Measurements from ENCODE around the gene DNAJB5. TPM values are rescaled to one million over a fixed set of nuclear protein-coding genes. Genes with fewer than 3 reads are reported as not detected.

The DNAJB5 gene
- total RNA-seq, 1 donor from 2014 or later: 27.3 TPM

DNA sequence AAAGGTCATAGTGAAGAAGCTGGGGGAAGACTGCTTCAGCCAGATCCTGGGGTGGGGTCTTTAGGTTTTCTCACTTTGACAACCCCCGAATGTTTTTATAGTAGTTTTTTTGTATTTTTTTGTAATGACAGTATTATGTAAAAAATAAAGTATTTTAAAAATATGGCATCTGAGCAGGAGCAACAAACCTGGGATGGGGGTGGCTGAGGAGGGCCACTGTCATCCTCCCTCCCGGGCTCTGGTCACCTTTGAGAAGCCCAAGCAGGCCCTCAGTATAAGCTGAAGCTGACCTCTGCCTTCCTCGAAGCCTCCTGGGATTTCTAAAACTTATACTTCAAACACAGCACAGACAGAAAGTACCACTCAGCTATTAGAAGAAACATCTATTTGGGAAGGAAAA is 8.7 kb downstream of the DNAJB5 start:
- Histone ChIP-seq H2AFZ (ENCODE audit: low read depth, low read length) (no peak overlapping the region), H3K27me3 (ENCODE audit: insufficient read depth, low read length) (no peaks in the 10 kb centered on the region), H3K36me3 (ENCODE audit: insufficient read depth, low read length) (peaks cover 7% of the 10 kb centered on the region), H3K9me3 (ENCODE audit: insufficient read depth, low read depth, low read length) (no peaks in the 10 kb centered on the region), H3K27ac (ENCODE audit: low read depth, low read length) (no peak overlapping the region), H3K4me1 (ENCODE audit: insufficient read depth, low read length) (peaks cover 45% of the 10 kb centered on the region), H3K79me2 (ENCODE audit: insufficient read depth, low read length) (no peaks in the 10 kb centered on the region), H3K4me3 (ENCODE audit: insufficient read depth, low read depth, low read length) (no peak overlapping the region), H3K4me2 (ENCODE audit: low read length) (no peak overlapping the region), H4K20me1 (ENCODE audit: insufficient read depth, low read length) (peaks cover 9% of the 10 kb centered on the region), H3K9ac (ENCODE audit: low read length) (no peak overlapping the region)
- Mint-ChIP-seq H3K27me3 (ENCODE audit: low read depth, unreplicated experiment) (no peaks in the 10 kb centered on the region), H3K4me1 (ENCODE audit: low read depth, unreplicated experiment) (peaks cover 57% of the 10 kb centered on the region), H3K36me3 (ENCODE audit: low read depth, unreplicated experiment) (peaks cover 26% of the 10 kb centered on the region), H3K9me3 (ENCODE audit: unreplicated experiment) (peaks cover 2% of the 10 kb centered on the region), H3K27ac (ENCODE audit: unreplicated experiment) (no peak overlapping the region), H3K4me3 (ENCODE audit: unreplicated experiment) (no peak overlapping the region)
- FAIRE-seq: no peak
- no peak for DNase-seq (ENCODE audit: low read depth)
- TF ChIP-seq, protein P1, sequence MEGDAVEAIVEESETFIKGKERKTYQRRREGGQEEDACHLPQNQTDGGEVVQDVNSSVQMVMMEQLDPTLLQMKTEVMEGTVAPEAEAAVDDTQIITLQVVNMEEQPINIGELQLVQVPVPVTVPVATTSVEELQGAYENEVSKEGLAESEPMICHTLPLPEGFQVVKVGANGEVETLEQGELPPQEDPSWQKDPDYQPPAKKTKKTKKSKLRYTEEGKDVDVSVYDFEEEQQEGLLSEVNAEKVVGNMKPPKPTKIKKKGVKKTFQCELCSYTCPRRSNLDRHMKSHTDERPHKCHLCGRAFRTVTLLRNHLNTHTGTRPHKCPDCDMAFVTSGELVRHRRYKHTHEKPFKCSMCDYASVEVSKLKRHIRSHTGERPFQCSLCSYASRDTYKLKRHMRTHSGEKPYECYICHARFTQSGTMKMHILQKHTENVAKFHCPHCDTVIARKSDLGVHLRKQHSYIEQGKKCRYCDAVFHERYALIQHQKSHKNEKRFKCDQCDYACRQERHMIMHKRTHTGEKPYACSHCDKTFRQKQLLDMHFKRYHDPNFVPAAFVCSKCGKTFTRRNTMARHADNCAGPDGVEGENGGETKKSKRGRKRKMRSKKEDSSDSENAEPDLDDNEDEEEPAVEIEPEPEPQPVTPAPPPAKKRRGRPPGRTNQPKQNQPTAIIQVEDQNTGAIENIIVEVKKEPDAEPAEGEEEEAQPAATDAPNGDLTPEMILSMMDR (IDR thresholded peaks at IDR 0.05; ENCODE audit: insufficient read depth, low read depth, low read length): no peak
- TF ChIP-seq EZH2 (IDR thresholded peaks at IDR 0.05; ENCODE audit: insufficient read depth, low read length): no peak

DNA sequence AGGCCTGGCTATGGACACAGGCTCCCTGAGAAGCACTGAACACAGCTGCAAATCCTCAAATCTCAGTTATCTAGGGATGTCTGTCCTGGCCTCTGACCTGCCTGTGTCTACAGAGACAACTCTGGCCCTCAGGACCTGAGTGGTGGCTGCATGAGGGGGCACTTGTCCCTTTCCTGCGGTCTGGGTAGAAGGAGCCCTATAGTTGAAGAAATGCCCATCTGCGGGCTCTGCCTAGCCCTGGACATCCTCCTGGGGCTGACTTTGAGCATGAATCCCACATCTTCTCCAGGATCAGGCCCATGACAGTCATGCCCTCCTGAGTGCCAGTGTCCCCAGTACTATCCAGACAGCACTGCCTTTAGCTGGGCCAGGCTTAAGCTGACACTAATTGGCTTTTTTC is 10.0 kb downstream of the DNAJB5 start:
- Mint-ChIP-seq H3K27me3 (ENCODE audit: low read depth, unreplicated experiment) (no peaks in the 10 kb centered on the region), H3K9me3 (ENCODE audit: unreplicated experiment) (peaks cover 4% of the 10 kb centered on the region), H3K4me1 (ENCODE audit: low read depth, unreplicated experiment) (peaks cover 47% of the 10 kb centered on the region), H3K27ac (ENCODE audit: unreplicated experiment) (no peak overlapping the region), H3K36me3 (ENCODE audit: low read depth, unreplicated experiment) (peaks cover 22% of the 10 kb centered on the region), H3K4me3 (ENCODE audit: unreplicated experiment) (no peak overlapping the region)
- H2AFZ ChIP-seq (ENCODE audit: low read depth, low read length): no peak overlapping the region
- H4K20me1 ChIP-seq (ENCODE audit: insufficient read depth, low read length): peaks cover 9% of the 10 kb centered on the region
- TF ChIP-seq, protein P1 (IDR thresholded peaks at IDR 0.05; ENCODE audit: insufficient read depth, low read depth, low read length): no peak
- no peak for TF ChIP-seq EZH2 (IDR thresholded peaks at IDR 0.05; ENCODE audit: insufficient read depth, low read length)
- no peaks in the 10 kb centered on the region for H3K27me3 ChIP-seq (ENCODE audit: insufficient read depth, low read length)
- FAIRE-seq (no peak), DNase-seq (ENCODE audit: low read depth) (no peak)
- peaks cover 32% of the 10 kb centered on the region for H3K4me1 ChIP-seq (ENCODE audit: insufficient read depth, low read length)
- H3K79me2 ChIP-seq (ENCODE audit: insufficient read depth, low read length): no peaks in the 10 kb centered on the region
- H3K9ac ChIP-seq (ENCODE audit: low read length): no peak overlapping the region
- no peak overlapping the region for H3K4me3 ChIP-seq (ENCODE audit: insufficient read depth, low read depth, low read length)
- H3K9me3 ChIP-seq (ENCODE audit: insufficient read depth, low read depth, low read length): no peaks in the 10 kb centered on the region
- peaks cover 7% of the 10 kb centered on the region for H3K36me3 ChIP-seq (ENCODE audit: insufficient read depth, low read length)
- H3K27ac ChIP-seq (ENCODE audit: low read depth, low read length): no peak overlapping the region
- no peak overlapping the region for H3K4me2 ChIP-seq (ENCODE audit: low read length)

DNA sequence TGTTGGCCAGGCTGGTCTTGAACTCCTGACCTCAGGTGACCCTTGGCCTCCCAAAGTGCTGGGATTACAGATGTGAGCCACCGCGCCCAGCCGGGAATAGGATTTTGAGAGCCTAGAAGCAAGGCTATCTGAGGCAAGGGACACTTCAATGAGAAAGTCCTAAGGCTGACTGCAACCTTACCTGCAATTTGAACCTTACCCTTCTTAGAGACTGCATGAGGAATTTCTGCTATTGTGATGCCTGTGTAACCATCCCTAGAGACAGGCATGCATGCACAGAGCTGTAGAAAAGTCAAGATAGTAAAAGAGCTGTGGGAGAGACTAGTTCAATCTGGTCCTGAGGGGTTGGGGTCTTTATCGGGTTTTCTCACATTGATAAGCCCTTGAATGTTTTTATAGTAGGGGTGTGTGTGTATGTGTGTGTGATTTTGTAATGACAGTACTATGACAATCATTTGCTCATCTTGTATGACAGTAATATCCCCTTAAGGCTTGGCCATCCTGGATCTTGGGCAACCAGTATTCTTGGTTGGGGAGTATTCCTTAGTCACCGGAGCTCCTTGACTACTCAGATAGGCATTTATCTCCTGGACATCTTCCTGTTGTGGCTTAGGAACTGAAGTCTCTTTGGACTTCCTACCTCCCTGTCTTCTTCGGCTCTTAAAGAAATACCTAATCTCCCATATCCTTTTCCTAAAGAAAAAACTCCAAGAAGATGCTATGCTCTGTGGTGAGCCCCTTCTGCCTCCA is 11.2 kb downstream of the DNAJB5 start:
- DNase-seq (ENCODE audit: low read depth) (peak; percentile 41), FAIRE-seq (no peak)
- Histone ChIP-seq H3K4me2 (ENCODE audit: low read length) (peak overlapping the region; percentile 34), H3K9me3 (ENCODE audit: insufficient read depth, low read depth, low read length) (no peaks in the 10 kb centered on the region), H3K27ac (ENCODE audit: low read depth, low read length) (no peak overlapping the region), H3K27me3 (ENCODE audit: insufficient read depth, low read length) (no peaks in the 10 kb centered on the region), H3K4me1 (ENCODE audit: insufficient read depth, low read length) (peaks cover 21% of the 10 kb centered on the region), H3K79me2 (ENCODE audit: insufficient read depth, low read length) (no peaks in the 10 kb centered on the region), H3K36me3 (ENCODE audit: insufficient read depth, low read length) (peaks cover 7% of the 10 kb centered on the region), H2AFZ (ENCODE audit: low read depth, low read length) (no peak overlapping the region), H3K9ac (ENCODE audit: low read length) (no peak overlapping the region), H4K20me1 (ENCODE audit: insufficient read depth, low read length) (peaks cover 9% of the 10 kb centered on the region), H3K4me3 (ENCODE audit: insufficient read depth, low read depth, low read length) (no peak overlapping the region)
- TF ChIP-seq, protein P1 (IDR thresholded peaks at IDR 0.05; ENCODE audit: insufficient read depth, low read depth, low read length): no peak
- no peak for TF ChIP-seq EZH2 (IDR thresholded peaks at IDR 0.05; ENCODE audit: insufficient read depth, low read length)
- Mint-ChIP-seq H3K36me3 (ENCODE audit: low read depth, unreplicated experiment) (peaks cover 20% of the 10 kb centered on the region), H3K9me3 (ENCODE audit: unreplicated experiment) (peaks cover 4% of the 10 kb centered on the region), H3K27me3 (ENCODE audit: low read depth, unreplicated experiment) (no peaks in the 10 kb centered on the region), H3K4me3 (ENCODE audit: unreplicated experiment) (no peak overlapping the region), H3K27ac (ENCODE audit: unreplicated experiment) (no peak overlapping the region), H3K4me1 (ENCODE audit: low read depth, unreplicated experiment) (peaks cover 37% of the 10 kb centered on the region)
